Esophagus muscularis mucosa (tissue), 4 donors: Measurements from ENCODE around the gene SYAP1.

Experiments
- EP300 ChIP-seq: sonication (generic); formaldehyde crosslinking; IDR thresholded peaks from one replicate; pipeline ENCODE4 v1.6.1; 2017; ENCODE audit warnings: antibody characterized with exemption
- POLR2A ChIP-seq: fragments of 450-650 bp; IDR thresholded peaks from one replicate; pipeline ENCODE4 v1.6.1; 2017; ENCODE audit warnings: antibody characterized with exemption, moderate library complexity, mild to moderate bottlenecking, low read depth
- POLR2AphosphoS5 ChIP-seq, 2 donors: sonication (generic); formaldehyde crosslinking; IDR thresholded peaks; one replicate each; pipeline ENCODE4 v1.6.1; 2017; ENCODE audit warnings: antibody characterized with exemption in 2 of 2
- TF ChIP-seq, protein P1 (sequence below), 3 experiments: fragments of 200-600 bp in 2 of 3; fragments of 450-650 bp in 1 of 3; sonication (generic) in 2 of 3; IDR thresholded peaks; one replicate each; pipeline ENCODE4 v1.5.1; 2017 to 2019; ENCODE audit warnings: antibody characterized with exemption in 3 of 3, mild to moderate bottlenecking in 2 of 3, moderate library complexity in 1 of 3

- TF ChIP-seq, protein P1, sequence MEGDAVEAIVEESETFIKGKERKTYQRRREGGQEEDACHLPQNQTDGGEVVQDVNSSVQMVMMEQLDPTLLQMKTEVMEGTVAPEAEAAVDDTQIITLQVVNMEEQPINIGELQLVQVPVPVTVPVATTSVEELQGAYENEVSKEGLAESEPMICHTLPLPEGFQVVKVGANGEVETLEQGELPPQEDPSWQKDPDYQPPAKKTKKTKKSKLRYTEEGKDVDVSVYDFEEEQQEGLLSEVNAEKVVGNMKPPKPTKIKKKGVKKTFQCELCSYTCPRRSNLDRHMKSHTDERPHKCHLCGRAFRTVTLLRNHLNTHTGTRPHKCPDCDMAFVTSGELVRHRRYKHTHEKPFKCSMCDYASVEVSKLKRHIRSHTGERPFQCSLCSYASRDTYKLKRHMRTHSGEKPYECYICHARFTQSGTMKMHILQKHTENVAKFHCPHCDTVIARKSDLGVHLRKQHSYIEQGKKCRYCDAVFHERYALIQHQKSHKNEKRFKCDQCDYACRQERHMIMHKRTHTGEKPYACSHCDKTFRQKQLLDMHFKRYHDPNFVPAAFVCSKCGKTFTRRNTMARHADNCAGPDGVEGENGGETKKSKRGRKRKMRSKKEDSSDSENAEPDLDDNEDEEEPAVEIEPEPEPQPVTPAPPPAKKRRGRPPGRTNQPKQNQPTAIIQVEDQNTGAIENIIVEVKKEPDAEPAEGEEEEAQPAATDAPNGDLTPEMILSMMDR (IDR thresholded peaks at IDR 0.05) = no peak
- no peak for TF ChIP-seq POLR2A
- no peak for TF ChIP-seq POLR2AphosphoS5 (IDR thresholded peaks at IDR 0.05)
- TF ChIP-seq EP300 = no peak
Observed at GRCh38 chrX:16745102-16745501, 25.7 kb downstream of the SYAP1 start.
